ENCODE data around the gene FRK.

Gene FRK

GRCh38 chr6:116084284-116084683 lies 23.6 kb upstream of the FRK start:
- Histone ChIP-seq H4K91ac (ENCODE audit: low read depth, low read length) (no peak overlapping the region), H2AK5ac (ENCODE audit: low read length) (no peak overlapping the region), H3K27ac (ENCODE audit: low read depth, low read length) (no peak overlapping the region), H2BK120ac (ENCODE audit: insufficient read depth, low read length, poor library complexity) (no peak overlapping the region), H3K9me3 (ENCODE audit: insufficient read depth, low read depth, low read length) (no peaks in the 10 kb centered on the region), H3K4me2 (ENCODE audit: low read length) (no peak overlapping the region), H3K4ac (ENCODE audit: low read depth, low read length) (no peak overlapping the region), H3K4me1 (ENCODE audit: control insufficient read depth in 1 of 2, insufficient read depth in 2 of 2, low read length in 2 of 2) (peaks cover 2 to 4% of the 10 kb centered on the region in 2 experiments), H2AFZ (ENCODE audit: insufficient read depth, low read length, poor library complexity) (no peak overlapping the region), H3K36me3 (ENCODE audit: control insufficient read depth in 1 of 2, insufficient read depth in 2 of 2, low read length in 2 of 2) (no peaks in the 10 kb centered on the region), H3K23ac (ENCODE audit: low read length) (no peak overlapping the region), H3K9ac (ENCODE audit: low read length) (no peak overlapping the region), H3K79me2 (ENCODE audit: control insufficient read depth, insufficient read depth, low read length, poor library complexity) (no peaks in the 10 kb centered on the region), H4K8ac (ENCODE audit: low read depth, low read length) (no peak overlapping the region), H3K27me3 (ENCODE audit: insufficient read depth, low read length) (no peaks in the 10 kb centered on the region), H3K4me3 (ENCODE audit: low read depth, low read length) (no peak overlapping the region), H3K14ac (ENCODE audit: low read length) (no peak overlapping the region), H3K18ac (ENCODE audit: low read length) (no peak overlapping the region), H4K12ac (ENCODE audit: low read depth, low read length) (no peak overlapping the region), H2BK12ac (ENCODE audit: low read length) (no peak overlapping the region), H2BK5ac (ENCODE audit: low read depth, low read length, poor library complexity) (no peak overlapping the region), H3K79me1 (ENCODE audit: low read length) (no peaks in the 10 kb centered on the region)
- WGBS (ENCODE audit: extremely low coverage, insufficient coverage, insufficient read length) = no CpG with 5 or more reads among the region's 2 CpGs
- DNase-seq = no peak

GRCh38 chr6:116083052-116083451 lies 22.4 kb upstream of the FRK start:
- no peak overlapping the region for H2BK120ac ChIP-seq (ENCODE audit: insufficient read depth, low read length, poor library complexity)

GRCh38 chr6:116078945-116079344 lies 18.3 kb upstream of the FRK start:
- no peaks in the 10 kb centered on the region for H3K27me3 ChIP-seq (ENCODE audit: insufficient read depth, low read length)

More at GRCh38 chr6:116083052-116083451, 22.4 kb upstream of the FRK start:
- Histone ChIP-seq H3K79me1 (ENCODE audit: low read length) (no peaks in the 10 kb centered on the region), H2BK5ac (ENCODE audit: low read depth, low read length, poor library complexity) (no peak overlapping the region), H3K27ac (ENCODE audit: low read depth, low read length) (no peak overlapping the region), H3K36me3 (ENCODE audit: control insufficient read depth in 1 of 2, insufficient read depth in 2 of 2, low read length in 2 of 2) (no peaks in the 10 kb centered on the region), H2BK12ac (ENCODE audit: low read length) (no peak overlapping the region), H2AK5ac (ENCODE audit: low read length) (no peak overlapping the region), H3K4me3 (ENCODE audit: low read depth, low read length) (no peak overlapping the region), H4K8ac (ENCODE audit: low read depth, low read length) (no peak overlapping the region), H3K18ac (ENCODE audit: low read length) (no peak overlapping the region), H3K27me3 (ENCODE audit: insufficient read depth, low read length) (no peaks in the 10 kb centered on the region), H3K4me1 (ENCODE audit: control insufficient read depth in 1 of 2, insufficient read depth in 2 of 2, low read length in 2 of 2) (peaks cover 2 to 4% of the 10 kb centered on the region in 2 experiments), H3K9me3 (ENCODE audit: insufficient read depth, low read depth, low read length) (no peaks in the 10 kb centered on the region), H4K91ac (ENCODE audit: low read depth, low read length) (no peak overlapping the region), H3K23ac (ENCODE audit: low read length) (no peak overlapping the region), H3K9ac (ENCODE audit: low read length) (no peak overlapping the region), H3K4ac (ENCODE audit: low read depth, low read length) (no peak overlapping the region), H3K4me2 (ENCODE audit: low read length) (no peak overlapping the region), H3K79me2 (ENCODE audit: control insufficient read depth, insufficient read depth, low read length, poor library complexity) (no peaks in the 10 kb centered on the region), H4K12ac (ENCODE audit: low read depth, low read length) (no peak overlapping the region), H2AFZ (ENCODE audit: insufficient read depth, low read length, poor library complexity) (no peak overlapping the region), H3K14ac (ENCODE audit: low read length) (no peak overlapping the region)
- WGBS (ENCODE audit: extremely low coverage, insufficient coverage, insufficient read length) = 100% methylated on average over 1 of the region's 5 CpGs
- DNase-seq = no peak

GRCh38 chr6:116078522-116078921 lies 17.8 kb upstream of the FRK start:
- Histone ChIP-seq H2BK5ac (ENCODE audit: low read depth, low read length, poor library complexity) (no peak overlapping the region), H3K4me3 (ENCODE audit: low read depth, low read length) (no peak overlapping the region), H3K79me1 (ENCODE audit: low read length) (no peaks in the 10 kb centered on the region), H3K18ac (ENCODE audit: low read length) (no peak overlapping the region), H3K79me2 (ENCODE audit: control insufficient read depth, insufficient read depth, low read length, poor library complexity) (no peaks in the 10 kb centered on the region), H3K23ac (ENCODE audit: low read length) (no peak overlapping the region), H4K8ac (ENCODE audit: low read depth, low read length) (no peak overlapping the region), H3K9ac (ENCODE audit: low read length) (no peak overlapping the region), H4K12ac (ENCODE audit: low read depth, low read length) (no peak overlapping the region), H3K14ac (ENCODE audit: low read length) (no peak overlapping the region), H3K27ac (ENCODE audit: low read depth, low read length) (no peak overlapping the region), H2BK12ac (ENCODE audit: low read length) (no peak overlapping the region), H3K4me2 (ENCODE audit: low read length) (no peak overlapping the region), H3K4me1 (ENCODE audit: control insufficient read depth in 1 of 2, insufficient read depth in 2 of 2, low read length in 2 of 2) (no peaks in the 10 kb centered on the region), H2AK5ac (ENCODE audit: low read length) (no peak overlapping the region), H3K9me3 (ENCODE audit: insufficient read depth, low read depth, low read length) (no peaks in the 10 kb centered on the region), H2BK120ac (ENCODE audit: insufficient read depth, low read length, poor library complexity) (no peak overlapping the region), H3K27me3 (ENCODE audit: insufficient read depth, low read length) (no peaks in the 10 kb centered on the region), H2AFZ (ENCODE audit: insufficient read depth, low read length, poor library complexity) (no peak overlapping the region), H4K91ac (ENCODE audit: low read depth, low read length) (no peak overlapping the region), H3K4ac (ENCODE audit: low read depth, low read length) (no peak overlapping the region), H3K36me3 (ENCODE audit: control insufficient read depth in 1 of 2, insufficient read depth in 2 of 2, low read length in 2 of 2) (no peaks in the 10 kb centered on the region)
- no CpG with 5 or more reads among the region's 3 CpGs for WGBS (ENCODE audit: extremely low coverage, insufficient coverage, insufficient read length)
- no peak for DNase-seq

More at GRCh38 chr6:116078945-116079344, 18.3 kb upstream of the FRK start:
- Histone ChIP-seq H4K8ac (ENCODE audit: low read depth, low read length) (no peak overlapping the region), H2BK5ac (ENCODE audit: low read depth, low read length, poor library complexity) (no peak overlapping the region), H2BK12ac (ENCODE audit: low read length) (no peak overlapping the region), H4K91ac (ENCODE audit: low read depth, low read length) (no peak overlapping the region), H2BK120ac (ENCODE audit: insufficient read depth, low read length, poor library complexity) (no peak overlapping the region), H3K36me3 (ENCODE audit: control insufficient read depth in 1 of 2, insufficient read depth in 2 of 2, low read length in 2 of 2) (no peaks in the 10 kb centered on the region), H3K4me3 (ENCODE audit: low read depth, low read length) (no peak overlapping the region), H3K79me1 (ENCODE audit: low read length) (no peaks in the 10 kb centered on the region), H3K79me2 (ENCODE audit: control insufficient read depth, insufficient read depth, low read length, poor library complexity) (no peaks in the 10 kb centered on the region), H3K27ac (ENCODE audit: low read depth, low read length) (no peak overlapping the region), H3K4me2 (ENCODE audit: low read length) (no peak overlapping the region), H3K23ac (ENCODE audit: low read length) (no peak overlapping the region), H3K4me1 (ENCODE audit: control insufficient read depth in 1 of 2, insufficient read depth in 2 of 2, low read length in 2 of 2) (no peaks in the 10 kb centered on the region), H3K18ac (ENCODE audit: low read length) (no peak overlapping the region), H2AFZ (ENCODE audit: insufficient read depth, low read length, poor library complexity) (no peak overlapping the region), H2AK5ac (ENCODE audit: low read length) (no peak overlapping the region), H3K9me3 (ENCODE audit: insufficient read depth, low read depth, low read length) (no peaks in the 10 kb centered on the region), H3K14ac (ENCODE audit: low read length) (no peak overlapping the region), H3K9ac (ENCODE audit: low read length) (no peak overlapping the region), H4K12ac (ENCODE audit: low read depth, low read length) (no peak overlapping the region), H3K4ac (ENCODE audit: low read depth, low read length) (no peak overlapping the region)
- WGBS (ENCODE audit: extremely low coverage, insufficient coverage, insufficient read length) = no CpG with 5 or more reads among the region's 3 CpGs
- no peak for DNase-seq

Measured in trophoblast cell (in vitro differentiated cells and primary cell).